ENCODE results near the gene AAK1. TPM values are rescaled to one million over a fixed set of nuclear protein-coding genes. Genes with fewer than 3 reads are reported as not detected.
A peak's percentile ranks its signal among the peaks of the same experiment; 100 is the strongest.
"Not testable (repeated sequence)": the region's sequence is repeated elsewhere in the genome, so short reads cannot be mapped to it uniquely, and the experiment has no call there.

Gene AAK1
- total RNA-seq, result 15.5 and 18.5 TPM in 2 replicates

GRCh38 chr2:69643602-69644505, at the start of gene AAK1:
Gene AAK1 (minus strand): TSS chr2:69643739. CDS start chr2:69643040, 699 bp downstream.
- peak; percentile 87 to 90 for DNase-seq (ENCODE audit: low read depth in 2 of 2)

- no peak for DNase-seq (ENCODE audit: low read depth in 2 of 2)
These were observed 48.9 kb upstream of the AAK1 start for GRCh38 chr2:69692424-69692823.

GRCh38 chr2:69689969-69690368, 46.4 kb upstream of the AAK1 start:
- no peak for DNase-seq (ENCODE audit: low read depth in 2 of 2)

- no peak for DNase-seq (ENCODE audit: low read depth in 2 of 2)
These were observed 45.9 kb upstream of the AAK1 start for GRCh38 chr2:69689466-69689865.

- no peak for DNase-seq (ENCODE audit: low read depth in 2 of 2)
These were observed 44.6 kb upstream of the AAK1 start for GRCh38 chr2:69687971-69688611.

- peak; percentile 14 to 18 for DNase-seq (ENCODE audit: low read depth in 2 of 2)
These were observed 43.3 kb upstream of the AAK1 start for GRCh38 chr2:69686813-69687212.

GRCh38 chr2:69685321-69686048, 41.9 kb upstream of the AAK1 start:
- no peak for DNase-seq (ENCODE audit: low read depth in 2 of 2)

GRCh38 chr2:69683170-69683971, 39.8 kb upstream of the AAK1 start:
- peak; percentile 96 for DNase-seq (ENCODE audit: low read depth in 2 of 2)

GRCh38 chr2:69682525-69682924, 39.0 kb upstream of the AAK1 start:
- peak in 1 of 2 donors; percentile 9 for DNase-seq (ENCODE audit: low read depth in 2 of 2)

GRCh38 chr2:69680001-69680675, 36.6 kb upstream of the AAK1 start:
- no peak for DNase-seq (ENCODE audit: low read depth in 2 of 2)

GRCh38 chr2:69677914-69678313, 34.4 kb upstream of the AAK1 start:
- DNase-seq (ENCODE audit: low read depth in 2 of 2), result no peak

GRCh38 chr2:69676146-69676545, 32.6 kb upstream of the AAK1 start:
- DNase-seq (ENCODE audit: low read depth in 2 of 2), result no peak

GRCh38 chr2:69674316-69674670, 30.8 kb upstream of the AAK1 start:
- peak in 1 of 2 donors; percentile 43 for DNase-seq (ENCODE audit: low read depth in 2 of 2)

GRCh38 chr2:69673098-69673497, 29.6 kb upstream of the AAK1 start:
- not testable (repeated sequence) for DNase-seq (ENCODE audit: low read depth in 2 of 2)

- DNase-seq (ENCODE audit: low read depth in 2 of 2), result no peak
These were observed 26.1 kb upstream of the AAK1 start for GRCh38 chr2:69669666-69670065.

GRCh38 chr2:69668598-69668997, 25.1 kb upstream of the AAK1 start:
- DNase-seq (ENCODE audit: low read depth in 2 of 2), result no peak

GRCh38 chr2:69667805-69668382, 24.4 kb upstream of the AAK1 start:
- peak in 1 of 2 donors; percentile 62 for DNase-seq (ENCODE audit: low read depth in 2 of 2)

- DNase-seq (ENCODE audit: low read depth in 2 of 2), result no peak
These were observed 21.6 kb upstream of the AAK1 start for GRCh38 chr2:69665152-69665551.

GRCh38 chr2:69663860-69664259, 20.3 kb upstream of the AAK1 start:
- no peak for DNase-seq (ENCODE audit: low read depth in 2 of 2)

GRCh38 chr2:69662547-69662946, 19.0 kb upstream of the AAK1 start:
- DNase-seq (ENCODE audit: low read depth in 2 of 2), result not testable (repeated sequence)
